NB4 (cell line): ENCODE measurements around the gene GLT1D1.

Experiments
- CTCF ChIP-seq: IDR thresholded peaks from one replicate; pipeline ENCODE4 v1.5.1; 2012; ENCODE audit warnings: low read depth, low read length
- POLR2A ChIP-seq: IDR thresholded peaks from 2 replicates; pipeline ENCODE4 v1.6.1; 2011; ENCODE audit warnings: mild to moderate bottlenecking; ENCODE audit not compliant: insufficient read length; ENCODE audit errors: extremely low read depth
- TF ChIP-seq, protein P1 (sequence below): IDR thresholded peaks from 2 replicates; pipeline ENCODE4 v1.6.1; 2011; ENCODE audit warnings: low read depth, low read length

DNA sequence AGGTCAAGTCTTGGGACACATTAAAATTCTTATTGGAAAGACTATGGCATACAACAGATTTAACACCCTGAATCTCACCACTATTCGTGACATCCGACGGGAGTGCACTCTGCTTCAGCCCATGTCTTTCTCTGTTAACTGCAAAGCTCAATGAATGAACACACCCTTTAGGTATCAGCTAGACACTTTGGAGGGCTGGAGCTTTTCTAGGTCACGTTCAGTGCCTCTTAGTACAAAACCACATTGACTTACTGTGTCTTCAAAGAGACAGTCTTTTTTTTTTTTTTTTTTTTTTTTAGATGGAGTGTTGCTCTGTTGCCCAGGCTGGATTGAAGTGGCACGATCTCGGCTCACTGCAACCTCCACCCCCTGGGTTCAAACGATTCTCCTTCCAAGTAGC lies 80.6 kb downstream of the GLT1D1 start:
- no peak for TF ChIP-seq CTCF
- no peak for TF ChIP-seq POLR2A
- TF ChIP-seq, protein P1, sequence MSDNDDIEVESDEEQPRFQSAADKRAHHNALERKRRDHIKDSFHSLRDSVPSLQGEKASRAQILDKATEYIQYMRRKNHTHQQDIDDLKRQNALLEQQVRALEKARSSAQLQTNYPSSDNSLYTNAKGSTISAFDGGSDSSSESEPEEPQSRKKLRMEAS, result no peak
